Naive thymus-derived CD4-positive, alpha-beta T cell (primary cell): ENCODE data around the gene UNCX. TPM values are rescaled to one million over a fixed set of nuclear protein-coding genes. Genes with fewer than 3 reads are reported as not detected.

Experiments
- ATAC-seq: fragments of 150-1000 bp; cut with Tn5 transposase; 2 replicates; pipeline ENCODE4 v1.10.0; 2021; ENCODE audit warnings: mild to moderate bottlenecking, moderate library complexity
- CTCF ChIA-PET: fragments of 350-600 bp; sonication (Branson Sonifier 250); formaldehyde crosslinking; loops from one replicate; lab custom pipeline; 2021; ENCODE audit warnings: antibody characterized with exemption; lab: Charles Lee
- POLR2A ChIA-PET: fragments of 350-600 bp; sonication (Branson Sonifier 250); formaldehyde crosslinking; loops from one replicate; lab custom pipeline; 2021; ENCODE audit warnings: antibody characterized with exemption, inconsistent platforms; lab: Charles Lee
- DNase-seq, 9 donors: peaks; one replicate each; pipeline versions ENCODE4 v3.0.0 to v3.0.0-alpha.2; 2020 to 2022; ENCODE audit warnings: mixed read lengths in 1 of 9
- H3K27ac ChIP-seq: one replicate; pipeline ENCODE4 v1.7.0; 2013; ENCODE audit warnings: mild to moderate bottlenecking, low read depth, low read length, moderate library complexity
- H3K27me3 ChIP-seq, 2 donors: one replicate each; pipeline ENCODE4 v1.7.0; 2013; ENCODE audit warnings: low read length in 2 of 2, mild to moderate bottlenecking in 2 of 2, moderate library complexity in 2 of 2; ENCODE audit not compliant: control insufficient read depth in 2 of 2, insufficient read depth in 2 of 2
- H3K36me3 ChIP-seq, 3 experiments: 1 replicate in 2 of 3; 2 replicates in 1 of 3; pipeline ENCODE4 v1.7.0; 2013; ENCODE audit warnings: low read length in 3 of 3, mild to moderate bottlenecking in 3 of 3, moderate library complexity in 1 of 3; ENCODE audit not compliant: insufficient read depth in 3 of 3, control insufficient read depth in 2 of 3
- H3K4me1 ChIP-seq, 2 donors: one replicate each; pipeline ENCODE4 v1.7.0; 2013; ENCODE audit warnings: low read length in 2 of 2, mild to moderate bottlenecking in 2 of 2, moderate library complexity in 1 of 2; ENCODE audit not compliant: control insufficient read depth in 2 of 2, insufficient read depth in 2 of 2
- H3K4me3 ChIP-seq: 2 replicates; pipeline ENCODE4 v1.7.0; 2013; ENCODE audit warnings: mild to moderate bottlenecking, low read length
- H3K9me3 ChIP-seq, 3 experiments: 1 replicate in 2 of 3; 2 replicates in 1 of 3; pipeline ENCODE4 v1.7.0; 2013; ENCODE audit warnings: low read length in 3 of 3; ENCODE audit not compliant: control insufficient read depth in 2 of 3
- H3K27ac Mint-ChIP-seq, 9 donors: one replicate each; pipeline ENCODE4 v1.8.0; 2020 to 2022; ENCODE audit warnings: mixed read lengths in 9 of 9, mild to moderate bottlenecking in 8 of 9, moderate library complexity in 5 of 9, inconsistent platforms in 2 of 9
- H3K27me3 Mint-ChIP-seq, 5 donors: one replicate each; pipeline ENCODE4 v1.8.0; 2021 to 2022; ENCODE audit warnings: mixed read lengths in 5 of 5, mild to moderate bottlenecking in 1 of 5
- H3K36me3 Mint-ChIP-seq, 5 donors: one replicate each; pipeline ENCODE4 v1.8.0; 2020 to 2022; ENCODE audit warnings: mixed read lengths in 5 of 5, mild to moderate bottlenecking in 3 of 5, inconsistent platforms in 1 of 5
- H3K4me1 Mint-ChIP-seq, 7 donors: one replicate each; pipeline ENCODE4 v1.8.0; 2020 to 2022; ENCODE audit warnings: mixed read lengths in 7 of 7, mild to moderate bottlenecking in 3 of 7, inconsistent platforms in 1 of 7
- H3K4me3 Mint-ChIP-seq, 10 donors: one replicate each; pipeline ENCODE4 v1.8.0; 2020 to 2022; ENCODE audit warnings: mild to moderate bottlenecking in 10 of 10, mixed read lengths in 10 of 10, moderate library complexity in 6 of 10, inconsistent platforms in 2 of 10
- H3K9me3 Mint-ChIP-seq, 11 donors: one replicate each; pipeline ENCODE4 v1.8.0; 2020 to 2022; ENCODE audit warnings: mixed read lengths in 11 of 11, mild to moderate bottlenecking in 4 of 11, inconsistent platforms in 1 of 11, moderate library complexity in 1 of 11
- intact Hi-C, 2 donors: fragments of 100-400 bp; cut with micrococcal nuclease; formaldehyde crosslinking; loops; one replicate each; pipeline ENCODE4 v1.15.1; 2023
- polyA plus RNA-seq, 2 donors: library from polyadenylated mRNA; unstranded; fragments of 300-500 nt; fragmentation: Illumina TruSeq; gene quantifications; one replicate each; pipeline ENCODE4 v1.2.3, GENCODE V29; 2021
- total RNA-seq, 6 experiments: library from RNA in 5 of 6; stranded (reverse) in 5 of 6; gene quantifications; 1 replicate in 5 of 6; 2 replicates in 1 of 6; pipeline ENCODE4 v1.2.3 and lab custom pipeline; 2021 to 2026

UNCX gene
- total and polyA plus RNA-seq, 7 experiments from 2014 or later: not detected

GRCh38 chr7:1264345-1265280 is 31.9 kb downstream of the UNCX start:
- peaks cover 0 to 4% (median 0%) of the 10 kb centered on the region in 5 donors for H3K36me3 Mint-ChIP-seq
- Histone ChIP-seq H3K36me3 (no peaks in the 10 kb centered on the region), H3K9me3 (no peaks in the 10 kb centered on the region), H3K27me3 (peaks cover 0 to 5% of the 10 kb centered on the region in 2 donors), H3K4me3 (no peak overlapping the region), H3K4me1 (no peaks in the 10 kb centered on the region), H3K27ac (no peak overlapping the region)
- intact Hi-C loops: no loop called here
- peaks cover 4 to 51% (median 35%) of the 10 kb centered on the region in 5 donors for H3K27me3 Mint-ChIP-seq
- POLR2A ChIA-PET: no interaction called here
- DNase-seq: no peak
- H3K27ac Mint-ChIP-seq: no peak overlapping the region
- no peak overlapping the region for H3K4me3 Mint-ChIP-seq
- no peaks in the 10 kb centered on the region for H3K9me3 Mint-ChIP-seq
- CTCF ChIA-PET: no interaction called here
- ATAC-seq: no peak
- H3K4me1 Mint-ChIP-seq: no peaks in the 10 kb centered on the region

DNA sequence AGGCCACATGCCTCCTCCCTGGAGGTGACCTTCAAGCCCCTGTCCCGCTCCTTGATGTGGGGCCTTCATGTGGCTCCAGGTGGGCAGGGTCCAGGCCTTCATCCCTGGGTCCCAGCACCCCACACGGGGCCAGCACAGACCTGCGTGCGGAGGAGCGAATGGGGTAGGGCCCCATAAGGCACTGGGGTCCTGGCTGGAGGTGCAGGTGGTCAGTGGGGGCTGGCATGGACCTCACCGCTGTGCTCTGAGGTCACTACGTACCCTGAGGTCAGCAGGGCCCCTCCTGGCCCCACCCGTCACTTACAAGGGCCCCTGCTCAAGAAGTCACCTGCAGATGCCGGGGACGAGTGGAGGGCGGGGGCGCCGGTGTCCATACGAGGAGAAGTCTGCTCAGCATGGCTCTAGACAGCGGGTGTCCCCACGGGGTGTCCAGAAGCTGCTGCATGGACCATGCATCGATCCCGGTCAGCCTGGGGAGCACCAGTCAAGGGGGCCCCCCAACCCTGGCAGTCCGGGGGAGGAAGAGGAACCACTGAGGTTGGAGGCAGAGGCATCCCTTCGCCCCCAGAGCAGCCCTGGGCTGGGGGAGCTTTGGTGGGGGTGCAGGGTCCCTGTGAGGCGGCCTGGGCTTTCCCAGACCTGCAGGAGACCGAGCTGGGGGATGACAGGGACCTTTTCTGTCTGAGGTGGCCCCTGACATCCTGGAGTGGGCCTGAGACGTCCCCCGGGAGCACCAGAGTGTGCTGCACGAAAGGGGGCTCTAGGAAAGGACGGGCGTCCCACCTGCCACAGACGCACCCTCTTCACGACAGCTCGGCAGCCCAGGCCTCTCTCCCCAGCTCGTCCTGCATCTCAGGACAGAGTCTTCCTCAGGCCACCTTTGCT is 34.6 kb downstream of the UNCX start:
- Mint-ChIP-seq H3K4me3 (no peak overlapping the region), H3K27ac (no peak overlapping the region)
- intact Hi-C loops: no loop called here

GRCh38 chr7:1268076-1268815 is 35.6 kb downstream of the UNCX start:
- Histone ChIP-seq H3K9me3 (no peaks in the 10 kb centered on the region), H3K36me3 (no peaks in the 10 kb centered on the region), H3K27me3 (peaks cover 0 to 5% of the 10 kb centered on the region in 2 donors), H3K4me1 (no peaks in the 10 kb centered on the region), H3K27ac (no peak overlapping the region), H3K4me3 (no peak overlapping the region)
- ATAC-seq (no peak), DNase-seq (no peak)
- Mint-ChIP-seq H3K9me3 (no peaks in the 10 kb centered on the region), H3K36me3 (no peaks in the 10 kb centered on the region), H3K4me3 (no peak overlapping the region), H3K4me1 (no peaks in the 10 kb centered on the region), H3K27ac (no peak overlapping the region), H3K27me3 (peaks cover 4 to 46% (median 36%) of the 10 kb centered on the region in 5 donors)
- CTCF ChIA-PET: no interaction called here
- POLR2A ChIA-PET: no interaction called here
- intact Hi-C loops: no loop called here

More for the DNA sequence above, 34.6 kb downstream of the UNCX start:
- Histone ChIP-seq H3K27ac (no peak overlapping the region), H3K9me3 (no peaks in the 10 kb centered on the region), H3K4me3 (no peak overlapping the region), H3K36me3 (no peaks in the 10 kb centered on the region), H3K27me3 (peaks cover 0 to 5% of the 10 kb centered on the region in 2 donors), H3K4me1 (no peaks in the 10 kb centered on the region)
- Mint-ChIP-seq H3K27me3 (peaks cover 4 to 46% (median 36%) of the 10 kb centered on the region in 5 donors), H3K36me3 (no peaks in the 10 kb centered on the region), H3K4me1 (no peaks in the 10 kb centered on the region), H3K9me3 (no peaks in the 10 kb centered on the region)
- ChIA-PET POLR2A (no interaction called here), CTCF (no interaction called here)
- DNase-seq (no peak), ATAC-seq (no peak)

GRCh38 chr7:1268866-1269265 is 36.2 kb downstream of the UNCX start:
- DNase-seq: no peak
- Histone ChIP-seq H3K27me3 (peaks cover 0 to 5% of the 10 kb centered on the region in 2 donors), H3K4me3 (no peak overlapping the region), H3K4me1 (no peaks in the 10 kb centered on the region), H3K9me3 (no peaks in the 10 kb centered on the region), H3K27ac (no peak overlapping the region), H3K36me3 (no peaks in the 10 kb centered on the region)
- Mint-ChIP-seq H3K9me3 (no peaks in the 10 kb centered on the region), H3K27me3 (peaks cover 4 to 41% (median 31%) of the 10 kb centered on the region in 5 donors), H3K4me1 (no peaks in the 10 kb centered on the region), H3K36me3 (no peaks in the 10 kb centered on the region), H3K27ac (no peak overlapping the region), H3K4me3 (no peak overlapping the region)
- no peak for ATAC-seq
- CTCF ChIA-PET: no interaction called here
- intact Hi-C loops: no loop called here
- POLR2A ChIA-PET: no interaction called here

GRCh38 chr7:1269336-1269890 is 36.7 kb downstream of the UNCX start:
- ATAC-seq (no peak), DNase-seq (no peak)
- Mint-ChIP-seq H3K4me3 (no peak overlapping the region), H3K36me3 (no peaks in the 10 kb centered on the region), H3K9me3 (no peaks in the 10 kb centered on the region), H3K4me1 (no peaks in the 10 kb centered on the region), H3K27me3 (peaks cover 4 to 40% (median 31%) of the 10 kb centered on the region in 5 donors), H3K27ac (no peak overlapping the region)
- Histone ChIP-seq H3K4me3 (no peak overlapping the region), H3K4me1 (no peaks in the 10 kb centered on the region), H3K27ac (no peak overlapping the region), H3K9me3 (no peaks in the 10 kb centered on the region), H3K27me3 (peaks cover 0 to 5% of the 10 kb centered on the region in 2 donors), H3K36me3 (no peaks in the 10 kb centered on the region)
- intact Hi-C loops: no loop called here
- POLR2A ChIA-PET: no interaction called here
- CTCF ChIA-PET: no interaction called here

GRCh38 chr7:1270181-1270580 is 37.5 kb downstream of the UNCX start:
- ChIA-PET CTCF (no interaction called here), POLR2A (no interaction called here)

More at GRCh38 chr7:1270181-1270580, 37.5 kb downstream of the UNCX start:
- Mint-ChIP-seq H3K4me1 (no peaks in the 10 kb centered on the region), H3K9me3 (no peaks in the 10 kb centered on the region), H3K4me3 (no peak overlapping the region), H3K27me3 (peaks cover 4 to 33% (median 25%) of the 10 kb centered on the region in 5 donors), H3K36me3 (no peaks in the 10 kb centered on the region), H3K27ac (no peak overlapping the region)
- no peak for DNase-seq
- Histone ChIP-seq H3K27ac (no peak overlapping the region), H3K4me1 (no peaks in the 10 kb centered on the region), H3K36me3 (no peaks in the 10 kb centered on the region), H3K9me3 (no peaks in the 10 kb centered on the region), H3K27me3 (peaks cover 0 to 5% of the 10 kb centered on the region in 2 donors), H3K4me3 (no peak overlapping the region)
- ATAC-seq: no peak
- intact Hi-C loops: no loop called here
